ENCODE measurements around the gene MTHFR.

DNA sequence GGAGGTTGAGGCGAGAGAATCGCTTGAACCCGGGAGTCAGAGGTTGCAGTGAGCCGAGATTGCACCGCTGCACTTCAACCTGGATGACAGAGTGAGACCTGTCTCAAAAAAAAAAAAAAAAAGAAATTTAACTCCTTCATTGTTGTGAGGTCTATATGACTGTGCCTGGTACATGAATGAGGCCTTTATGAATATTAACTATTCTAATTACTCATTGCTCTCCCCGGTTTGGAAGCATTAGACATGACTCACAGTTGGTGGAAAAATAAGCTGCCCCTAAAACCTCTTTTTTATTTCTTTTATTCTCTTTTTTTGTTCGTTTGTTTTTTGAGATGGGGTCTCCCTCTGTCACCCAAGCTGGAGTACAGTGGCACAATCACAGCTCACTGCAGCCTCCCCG is 49.7 kb upstream of the MTHFR start:
- TF ChIP-seq, protein P1, sequence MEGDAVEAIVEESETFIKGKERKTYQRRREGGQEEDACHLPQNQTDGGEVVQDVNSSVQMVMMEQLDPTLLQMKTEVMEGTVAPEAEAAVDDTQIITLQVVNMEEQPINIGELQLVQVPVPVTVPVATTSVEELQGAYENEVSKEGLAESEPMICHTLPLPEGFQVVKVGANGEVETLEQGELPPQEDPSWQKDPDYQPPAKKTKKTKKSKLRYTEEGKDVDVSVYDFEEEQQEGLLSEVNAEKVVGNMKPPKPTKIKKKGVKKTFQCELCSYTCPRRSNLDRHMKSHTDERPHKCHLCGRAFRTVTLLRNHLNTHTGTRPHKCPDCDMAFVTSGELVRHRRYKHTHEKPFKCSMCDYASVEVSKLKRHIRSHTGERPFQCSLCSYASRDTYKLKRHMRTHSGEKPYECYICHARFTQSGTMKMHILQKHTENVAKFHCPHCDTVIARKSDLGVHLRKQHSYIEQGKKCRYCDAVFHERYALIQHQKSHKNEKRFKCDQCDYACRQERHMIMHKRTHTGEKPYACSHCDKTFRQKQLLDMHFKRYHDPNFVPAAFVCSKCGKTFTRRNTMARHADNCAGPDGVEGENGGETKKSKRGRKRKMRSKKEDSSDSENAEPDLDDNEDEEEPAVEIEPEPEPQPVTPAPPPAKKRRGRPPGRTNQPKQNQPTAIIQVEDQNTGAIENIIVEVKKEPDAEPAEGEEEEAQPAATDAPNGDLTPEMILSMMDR (IDR thresholded peaks at IDR 0.05; ENCODE audit: control extremely low read depth in 1 of 3, insufficient read depth in 1 of 3, low read depth in 1 of 3, low read length in 3 of 3): no peak
- no peak for TF ChIP-seq CBX5 (IDR thresholded peaks at IDR 0.05; ENCODE audit: low read depth, low read length)
- no peak for TF ChIP-seq GABPA (IDR thresholded peaks at IDR 0.05; ENCODE audit: borderline replicate concordance, insufficient read depth, low read length)
- no peak for TF ChIP-seq SIN3A (conservative IDR thresholded peaks at IDR 0.05 in 1 of 2, IDR thresholded peaks at IDR 0.05 in 1 of 2; ENCODE audit: low read depth in 1 of 2, low read length in 2 of 2)
- no peak for TF ChIP-seq MAFK (IDR thresholded peaks at IDR 0.05; ENCODE audit: low read depth, low read length)
- TF ChIP-seq CREB1 (IDR thresholded peaks at IDR 0.05): no peak
- TF ChIP-seq ASH2L (IDR thresholded peaks at IDR 0.05; ENCODE audit: low read length): no peak
- TF ChIP-seq POLR2A (IDR thresholded peaks at IDR 0.05; ENCODE audit: control extremely low read depth in 1 of 2, low read depth in 2 of 2, low read length in 2 of 2): no peak

Data from H1 (cell line).